Cortex of kidney (tissue), 1 donor: ENCODE data around the gene ERFE.
"Not testable (repeated sequence)": the region's sequence is repeated elsewhere in the genome, so short reads cannot be mapped to it uniquely, and the experiment has no call there.

ENCODE experiments used
- DNase-seq: peaks from one replicate; lab custom pipeline; 2025; lab: John Stamatoyannopoulos, UW

ERFE gene, protein sequence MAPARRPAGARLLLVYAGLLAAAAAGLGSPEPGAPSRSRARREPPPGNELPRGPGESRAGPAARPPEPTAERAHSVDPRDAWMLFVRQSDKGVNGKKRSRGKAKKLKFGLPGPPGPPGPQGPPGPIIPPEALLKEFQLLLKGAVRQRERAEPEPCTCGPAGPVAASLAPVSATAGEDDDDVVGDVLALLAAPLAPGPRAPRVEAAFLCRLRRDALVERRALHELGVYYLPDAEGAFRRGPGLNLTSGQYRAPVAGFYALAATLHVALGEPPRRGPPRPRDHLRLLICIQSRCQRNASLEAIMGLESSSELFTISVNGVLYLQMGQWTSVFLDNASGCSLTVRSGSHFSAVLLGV

DNA sequence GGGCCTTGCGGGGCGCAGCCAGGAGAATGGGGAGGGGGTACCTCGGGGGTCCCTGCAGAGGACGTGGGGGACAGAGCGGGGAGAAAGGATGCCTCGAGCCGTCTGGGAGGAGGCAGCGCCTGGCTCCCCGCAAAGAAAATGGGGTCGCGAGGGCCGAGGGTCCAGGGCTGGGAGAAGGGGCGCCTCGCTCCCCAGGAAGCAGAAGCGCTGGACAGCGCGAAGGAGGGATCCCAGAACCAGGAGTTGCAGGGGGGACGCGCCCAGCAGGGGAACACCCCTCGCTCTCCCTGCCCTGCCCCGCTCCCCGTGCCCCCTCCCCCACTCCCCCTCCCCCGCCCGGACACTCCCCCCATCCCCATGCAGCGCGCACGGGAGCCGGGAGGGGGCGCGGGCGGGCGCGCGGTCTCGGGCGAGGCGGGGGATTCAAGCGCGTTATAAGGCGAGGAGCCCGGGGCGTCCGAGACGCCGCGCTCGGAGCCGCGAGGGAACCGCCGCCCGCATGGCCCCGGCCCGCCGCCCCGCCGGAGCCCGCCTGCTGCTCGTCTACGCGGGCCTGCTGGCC, at the start of gene ERFE:
ERFE (plus strand) TSS at position 462 of the 562 bp plus-strand sequence; CDS start at position 500, 38 bp downstream.
- DNase-seq, result no peak

DNA sequence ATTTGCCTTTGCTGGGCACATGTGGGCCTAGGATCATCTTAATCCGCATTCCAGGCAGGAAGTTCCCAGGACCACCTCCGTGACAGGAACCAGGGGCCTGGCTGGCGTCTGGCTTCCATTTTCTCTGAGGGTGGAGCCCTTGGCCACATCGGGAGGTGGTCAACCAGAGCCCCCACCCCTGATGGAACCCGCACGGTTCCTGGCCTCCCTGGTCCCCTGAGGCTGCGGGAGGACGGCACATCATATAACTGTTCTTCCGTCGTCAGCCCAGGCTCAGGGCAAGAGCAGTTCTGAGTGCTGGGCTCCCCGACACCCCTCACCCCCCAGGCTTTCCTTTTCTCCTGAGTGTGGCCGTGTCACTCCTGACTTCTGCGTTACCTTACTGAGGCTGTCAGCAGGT, 45.2 kb upstream of the ERFE start:
- DNase-seq, result no peak

DNA sequence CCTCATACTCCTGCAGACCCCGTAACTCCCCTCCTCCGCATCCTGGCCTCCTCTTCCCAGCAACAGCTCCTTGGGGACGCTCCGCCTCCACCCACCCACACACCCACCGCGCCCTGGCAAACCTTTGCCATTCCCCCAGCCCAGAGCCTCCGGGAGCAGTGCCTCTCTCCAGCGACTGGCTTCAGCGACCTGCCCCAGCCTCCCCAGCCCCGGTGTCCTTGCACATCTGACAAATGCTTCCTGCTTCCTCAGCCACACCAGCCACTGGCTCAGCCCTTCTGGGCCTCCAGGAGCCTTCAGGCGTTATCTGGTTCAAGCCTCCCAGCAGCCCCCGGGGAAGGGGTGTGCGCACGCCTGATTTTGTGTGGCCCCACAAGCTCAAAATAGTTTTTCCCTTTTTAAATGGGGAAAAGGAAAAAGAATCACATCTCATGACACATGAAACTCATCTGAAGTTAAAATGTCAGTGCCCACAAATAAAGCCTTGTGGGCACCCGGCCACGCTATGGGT, 44.4 kb upstream of the ERFE start:
- DNase-seq, result no peak

DNA sequence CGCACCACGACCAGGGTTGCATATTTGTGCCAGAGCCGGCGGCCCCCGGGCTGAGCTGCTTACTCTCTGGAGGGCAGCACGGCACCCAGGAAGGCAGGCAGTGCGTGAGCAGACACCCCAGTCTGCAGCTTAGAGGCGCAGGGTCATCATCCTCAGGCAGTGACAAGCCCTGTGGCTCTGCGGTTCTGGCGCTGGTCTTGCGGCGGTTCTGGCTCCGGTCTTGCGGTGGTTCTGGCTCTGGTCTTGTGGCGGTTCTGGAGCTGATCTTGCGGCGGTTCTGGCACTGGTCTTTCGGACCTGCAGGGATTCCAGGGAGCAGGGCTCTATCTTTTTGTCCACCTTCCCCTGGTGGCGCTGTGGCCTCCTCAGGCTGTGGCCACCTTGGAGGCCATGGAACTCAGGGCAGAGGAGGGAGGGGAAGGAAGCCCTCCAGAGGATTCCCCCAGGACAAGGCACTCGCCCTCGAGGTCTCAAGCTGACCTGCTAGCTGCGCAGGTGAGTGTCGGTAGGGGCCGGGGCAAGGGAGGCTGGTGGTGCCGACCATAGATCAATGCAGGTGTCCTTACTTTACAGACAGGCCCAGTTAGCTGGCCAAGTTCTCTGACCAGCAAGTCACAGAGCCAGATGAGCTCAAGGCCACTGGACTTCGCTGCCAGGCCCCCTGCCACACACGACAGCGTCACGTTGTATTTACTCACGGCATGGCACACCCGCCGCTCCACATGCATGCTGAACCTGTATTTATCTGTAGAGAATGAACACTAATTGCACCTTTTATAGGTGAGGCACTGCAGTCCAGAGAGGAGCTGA, 43.7 kb upstream of the ERFE start:
- no peak for DNase-seq

DNA sequence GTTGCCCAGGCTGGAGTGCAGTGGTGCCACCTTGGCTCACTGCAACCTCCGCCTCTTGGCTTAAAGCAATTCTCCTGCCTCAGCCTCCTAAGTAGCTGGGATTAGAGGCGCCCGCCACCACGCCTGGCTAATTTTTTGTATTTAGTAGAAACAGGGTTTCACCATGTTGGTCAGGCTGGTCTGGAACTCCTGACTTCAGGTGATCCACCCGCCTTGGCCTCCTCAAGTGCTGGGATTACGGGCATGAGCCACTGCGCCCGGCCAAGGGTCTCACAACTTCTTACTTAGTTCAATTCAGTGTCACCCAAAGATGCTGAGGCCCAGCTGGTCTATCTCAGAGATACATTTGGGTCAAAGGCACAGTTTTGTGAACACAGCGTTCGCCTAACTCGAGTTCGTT, 43.1 kb upstream of the ERFE start:
- not testable (repeated sequence) for DNase-seq

DNA sequence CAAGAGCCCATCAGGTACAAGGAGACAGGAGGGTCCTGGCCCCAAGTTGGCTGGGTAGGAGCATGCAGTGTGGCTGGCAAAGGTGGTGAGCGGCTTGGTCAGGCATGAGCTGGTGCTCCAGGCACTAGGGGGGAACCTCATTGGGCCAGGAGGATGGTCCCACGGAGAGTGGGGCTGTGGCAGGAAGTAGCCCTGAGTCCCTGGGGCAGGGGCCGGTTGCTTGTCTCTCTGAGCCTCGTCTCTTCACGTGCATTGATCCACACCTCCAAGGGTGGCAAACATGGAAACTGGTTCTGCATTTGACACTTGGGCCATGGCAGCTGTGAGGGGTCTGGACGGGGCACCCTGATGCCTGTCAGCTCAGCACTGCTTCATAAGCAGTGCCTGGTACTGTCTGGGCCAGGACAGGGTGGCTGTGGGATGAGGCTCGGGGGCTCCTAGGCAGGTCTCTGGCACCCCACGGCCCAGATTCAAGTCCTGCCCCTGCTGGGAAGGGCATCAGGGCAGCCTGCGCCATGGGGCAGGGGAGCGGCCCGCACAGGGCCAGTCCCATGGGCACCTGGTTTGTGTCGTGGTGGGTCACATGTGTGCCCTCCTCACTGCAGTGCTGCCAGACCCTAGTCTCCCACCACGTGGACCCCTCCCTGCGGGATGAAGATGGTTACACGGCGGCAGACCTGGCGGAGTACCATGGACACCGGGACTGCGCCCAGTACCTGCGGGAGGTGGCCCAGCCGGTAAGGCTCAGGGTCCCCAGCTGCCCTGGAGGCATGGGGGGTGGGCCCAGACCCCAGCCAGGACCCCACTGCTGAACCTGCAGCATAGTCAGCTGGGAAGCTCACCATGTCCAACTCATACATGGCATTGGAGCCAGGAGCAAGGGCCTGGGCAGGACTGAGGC, 42.2 kb upstream of the ERFE start:
- no peak for DNase-seq

DNA sequence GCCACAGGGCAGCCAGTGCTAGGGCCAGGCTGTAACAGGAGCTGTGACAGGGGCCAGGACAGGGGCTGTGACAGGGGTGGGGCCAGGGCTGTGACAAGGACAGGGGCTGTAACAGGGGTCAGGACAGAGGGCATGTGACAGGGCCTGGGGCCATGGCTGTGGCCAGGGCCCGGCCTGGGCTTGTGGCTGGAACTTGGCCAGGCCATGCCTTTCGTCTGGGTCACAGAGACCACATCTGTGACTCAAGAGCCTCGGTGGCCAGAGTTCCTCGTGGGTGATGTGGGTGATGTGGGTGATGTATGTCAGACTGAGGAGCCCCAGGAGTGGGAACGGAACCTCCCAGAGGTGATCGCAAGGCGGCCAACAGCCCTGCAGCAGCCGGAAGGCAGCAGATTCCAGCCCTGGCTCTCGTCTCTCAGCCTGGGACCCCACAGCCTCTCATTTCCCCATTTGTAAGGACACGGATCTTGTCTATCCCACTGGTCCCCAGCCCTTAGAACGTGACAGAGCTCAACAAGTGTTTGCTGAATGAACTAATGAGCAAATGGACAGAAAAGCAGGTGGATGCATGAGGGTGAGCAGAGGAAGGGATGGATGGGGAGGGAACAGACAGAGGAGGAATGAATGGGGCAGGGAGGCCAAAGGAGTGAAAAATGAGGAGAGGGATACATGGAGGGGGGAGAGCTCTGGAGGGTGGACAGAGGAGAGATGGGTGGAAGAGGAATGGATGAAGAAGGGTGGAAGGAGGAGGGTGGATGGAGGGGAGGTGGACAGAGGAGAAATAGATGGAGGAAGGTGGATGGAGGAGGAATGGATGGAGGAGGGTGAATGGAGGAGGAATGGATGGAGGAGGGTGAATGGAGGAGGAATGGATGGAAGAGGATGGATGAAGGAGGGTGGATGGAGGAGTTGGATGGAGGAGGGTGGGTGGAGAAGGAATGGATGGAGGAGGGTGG, 41.3 kb upstream of the ERFE start:
- DNase-seq, result no peak

DNA sequence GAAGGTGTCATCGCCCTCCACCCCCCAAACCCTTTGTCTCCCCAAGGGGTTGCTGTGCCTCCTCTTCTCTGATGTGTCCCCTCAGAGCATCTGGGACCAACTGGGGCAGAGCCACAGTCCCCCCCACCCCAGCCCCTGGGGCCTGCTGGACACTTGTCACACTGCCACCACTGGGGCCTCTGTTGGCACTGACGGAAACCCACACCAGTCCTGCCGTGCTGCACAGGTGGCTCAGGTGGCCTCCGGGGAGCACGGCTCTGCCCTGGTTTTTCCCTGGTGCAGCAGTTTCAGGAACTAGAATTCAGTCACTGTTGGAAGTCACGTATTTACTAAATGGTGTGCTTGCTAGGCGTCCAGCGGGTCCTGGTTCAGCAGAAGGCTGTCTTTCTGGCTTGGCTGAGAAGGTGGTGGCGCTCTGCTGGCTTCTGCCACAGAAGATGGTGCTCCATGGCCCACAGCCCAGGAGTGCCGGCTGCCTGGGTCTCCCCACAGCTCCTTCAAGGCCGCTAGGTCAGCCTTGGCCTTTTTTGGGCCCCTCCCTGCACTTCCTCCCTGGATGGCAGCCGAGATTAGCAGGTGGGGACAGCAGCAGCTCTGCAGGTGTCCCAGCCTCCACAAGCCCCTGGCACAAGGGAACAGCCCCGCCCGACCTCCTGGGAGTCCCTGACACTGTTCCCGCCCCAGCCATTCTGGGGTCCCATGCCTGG, 38.9 kb upstream of the ERFE start:
- DNase-seq, result no peak

DNA sequence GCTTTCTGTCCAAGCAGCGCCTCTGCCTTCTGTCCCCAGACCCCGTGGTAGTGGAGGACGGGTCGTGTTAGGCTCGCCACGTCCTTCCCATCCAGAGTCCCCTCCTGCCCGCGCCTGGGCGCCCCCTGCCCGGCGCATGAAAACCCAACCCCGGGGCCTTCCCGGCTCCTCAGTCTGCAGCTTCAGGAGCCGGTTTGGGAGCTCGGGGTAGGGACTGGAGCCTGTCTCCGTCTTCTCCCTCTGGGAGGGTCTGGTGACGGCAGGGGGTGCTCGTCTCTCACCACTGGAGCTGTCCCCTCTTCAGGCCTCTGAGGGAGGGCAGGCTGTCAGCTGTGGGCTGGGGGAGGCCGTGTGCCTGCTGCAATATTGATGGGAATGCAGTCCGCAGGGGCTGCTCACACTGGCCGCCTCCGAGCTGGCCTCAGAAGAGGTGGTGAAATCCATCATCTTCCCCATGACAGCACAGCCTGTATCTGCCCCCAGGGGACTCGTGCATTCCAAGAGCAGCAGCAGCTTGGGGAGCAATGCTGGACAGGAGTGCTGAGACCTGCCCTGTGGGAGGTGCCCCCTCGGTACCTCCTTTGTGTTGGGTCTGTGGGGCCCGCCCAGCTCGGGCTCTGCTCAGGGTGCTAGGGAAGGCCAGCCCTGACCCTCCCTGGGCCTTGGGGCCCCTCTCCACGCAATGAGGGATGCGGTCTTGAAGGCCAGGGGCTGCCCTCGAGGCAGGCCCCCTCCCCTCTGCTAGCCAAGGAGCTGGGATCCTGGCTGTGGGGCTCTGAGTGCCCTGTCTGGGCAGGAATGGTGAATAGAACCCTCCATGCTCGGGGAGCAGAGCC, 38.1 kb upstream of the ERFE start:
- no peak for DNase-seq

DNA sequence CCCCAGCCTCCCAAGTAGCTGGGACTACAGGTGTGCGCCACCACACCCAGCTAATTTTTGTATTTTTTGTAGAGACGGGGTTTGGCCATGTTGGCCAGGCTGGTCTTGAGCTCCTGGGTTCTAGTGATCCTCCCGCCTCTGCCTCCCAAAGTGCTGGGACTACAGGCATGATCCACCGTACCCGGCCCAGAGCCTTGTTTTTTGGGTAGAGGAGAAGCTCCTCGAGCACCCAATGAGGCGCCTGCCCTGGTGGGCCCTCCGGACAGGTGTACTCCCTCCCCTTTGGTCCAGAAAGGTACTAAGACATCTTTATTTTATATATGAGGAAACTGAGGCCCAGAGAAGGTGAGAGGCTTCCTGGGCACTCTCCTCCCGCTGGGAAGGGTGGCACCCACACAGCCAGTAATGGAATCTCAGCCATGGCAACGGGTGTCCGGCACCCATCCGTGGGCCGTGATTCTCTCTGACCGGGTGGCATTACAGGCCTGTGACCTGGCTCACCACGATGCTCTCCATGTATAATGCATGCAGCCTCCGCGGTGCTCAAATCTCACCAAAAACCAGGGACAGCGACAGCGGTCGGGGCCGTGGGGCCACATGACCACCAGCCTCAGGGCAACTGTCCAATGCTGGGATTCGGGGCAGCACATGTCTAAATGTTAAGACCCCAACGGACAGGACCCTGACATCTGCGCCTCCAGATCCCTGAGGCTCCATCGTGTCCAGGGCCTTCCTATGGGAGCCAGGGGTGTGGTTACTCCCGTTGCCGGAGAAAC, 37.1 kb upstream of the ERFE start:
- no peak for DNase-seq

DNA sequence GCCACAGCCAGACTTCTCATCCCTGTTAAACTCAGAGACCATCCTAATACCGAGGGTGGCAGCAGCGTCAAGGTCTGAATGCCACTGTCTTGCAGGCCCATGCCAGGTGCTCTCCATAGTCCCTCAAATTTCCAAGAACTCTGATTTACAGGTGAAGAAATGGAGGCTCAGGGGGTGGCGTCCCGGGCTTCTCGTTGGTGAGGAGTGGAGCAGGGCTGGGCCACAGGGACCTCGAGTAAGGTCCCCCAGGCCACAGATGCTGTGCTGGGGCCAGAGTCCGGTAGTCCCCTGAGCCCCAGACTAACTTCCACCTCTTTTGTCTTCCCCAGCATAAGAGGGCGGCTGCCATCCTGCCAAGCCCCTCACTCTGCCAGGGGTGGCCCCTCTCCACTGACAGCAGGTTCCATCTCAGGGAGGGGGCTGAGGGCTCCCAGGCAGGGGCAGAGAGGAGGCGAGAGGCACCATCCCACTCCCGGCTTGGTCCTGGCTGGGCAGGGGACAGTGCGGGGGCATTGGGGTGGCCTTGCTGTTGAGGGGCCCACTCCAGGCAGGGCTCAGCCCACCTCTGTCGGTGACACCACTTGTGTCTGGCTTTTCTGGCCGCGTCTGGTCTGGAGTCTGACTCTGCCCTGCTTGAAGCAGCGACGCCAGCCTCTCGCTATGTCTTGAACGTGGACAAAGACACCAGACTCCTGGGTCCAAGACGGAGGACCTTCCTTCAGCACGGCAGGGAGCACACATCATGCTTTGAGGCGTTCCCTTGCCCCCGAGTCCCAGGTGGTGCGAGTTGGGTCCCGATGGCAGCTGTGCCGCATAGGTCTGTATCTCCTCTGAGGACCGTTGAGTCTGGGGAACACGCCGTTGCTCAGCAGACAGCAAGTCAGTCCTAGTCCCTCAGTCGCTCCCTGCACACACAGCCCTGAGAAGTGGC, 36.2 kb upstream of the ERFE start:
- no peak for DNase-seq

DNA sequence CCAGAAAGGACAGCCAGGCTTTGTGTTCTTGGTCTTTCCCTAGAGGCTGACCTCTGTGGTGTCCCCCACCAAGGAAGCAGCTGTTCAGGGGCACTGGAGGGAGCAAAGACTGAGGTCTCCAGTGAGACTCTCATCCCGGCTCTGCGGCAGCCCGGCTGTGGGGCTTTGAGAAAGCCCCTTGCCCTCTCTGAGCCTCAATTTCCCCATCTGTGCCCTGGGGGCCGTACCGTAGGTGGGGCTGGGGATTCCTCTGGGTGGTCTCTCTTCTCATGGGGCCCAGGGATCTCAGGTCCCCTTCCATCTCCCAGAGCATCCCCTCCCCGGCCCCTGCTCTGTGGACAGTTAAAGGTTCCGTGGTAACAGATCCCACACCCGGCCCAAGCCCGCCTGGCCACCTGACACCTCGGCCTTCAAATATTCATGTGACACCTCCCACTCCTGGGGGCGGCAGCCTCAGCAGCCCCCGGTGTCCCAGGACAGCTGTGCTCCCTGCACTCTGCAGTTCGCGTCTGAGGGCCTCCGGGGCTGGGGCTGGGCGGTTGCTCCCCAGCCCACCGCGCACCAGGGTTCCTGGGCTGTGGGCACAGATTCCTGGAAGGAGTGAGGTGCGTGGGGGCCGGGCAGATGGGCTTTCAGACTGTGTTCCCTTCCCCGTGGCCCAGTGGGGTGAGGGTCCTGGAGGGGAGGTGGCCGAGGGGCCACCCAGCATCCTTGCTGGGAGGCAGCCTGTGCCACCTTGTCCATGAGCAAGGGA, 35.4 kb upstream of the ERFE start:
- DNase-seq, result no peak

DNA sequence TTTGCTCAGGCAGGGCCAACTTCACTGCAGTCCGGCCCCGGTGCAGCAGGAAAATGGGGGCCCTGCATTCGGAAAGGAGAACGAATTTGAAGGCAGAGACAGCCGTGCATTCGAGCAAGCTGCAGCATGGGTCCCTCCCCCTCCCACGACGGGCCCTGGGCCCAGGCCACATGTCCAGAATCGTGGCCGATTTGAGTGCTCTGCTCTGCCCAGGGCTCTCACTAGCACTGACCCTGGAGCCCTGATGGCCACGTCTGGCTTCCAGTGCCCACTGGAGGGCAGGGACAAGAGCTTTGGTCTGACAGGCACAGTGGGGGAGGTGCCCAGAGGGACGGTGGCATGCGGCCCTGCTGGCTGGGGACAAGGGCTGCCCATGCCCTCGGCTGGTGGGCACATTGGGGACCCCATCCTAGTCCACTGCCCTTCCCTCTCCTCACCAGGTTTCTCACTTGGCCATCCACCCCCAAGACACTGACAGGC, 34.7 kb upstream of the ERFE start:
- DNase-seq, result no peak

DNA sequence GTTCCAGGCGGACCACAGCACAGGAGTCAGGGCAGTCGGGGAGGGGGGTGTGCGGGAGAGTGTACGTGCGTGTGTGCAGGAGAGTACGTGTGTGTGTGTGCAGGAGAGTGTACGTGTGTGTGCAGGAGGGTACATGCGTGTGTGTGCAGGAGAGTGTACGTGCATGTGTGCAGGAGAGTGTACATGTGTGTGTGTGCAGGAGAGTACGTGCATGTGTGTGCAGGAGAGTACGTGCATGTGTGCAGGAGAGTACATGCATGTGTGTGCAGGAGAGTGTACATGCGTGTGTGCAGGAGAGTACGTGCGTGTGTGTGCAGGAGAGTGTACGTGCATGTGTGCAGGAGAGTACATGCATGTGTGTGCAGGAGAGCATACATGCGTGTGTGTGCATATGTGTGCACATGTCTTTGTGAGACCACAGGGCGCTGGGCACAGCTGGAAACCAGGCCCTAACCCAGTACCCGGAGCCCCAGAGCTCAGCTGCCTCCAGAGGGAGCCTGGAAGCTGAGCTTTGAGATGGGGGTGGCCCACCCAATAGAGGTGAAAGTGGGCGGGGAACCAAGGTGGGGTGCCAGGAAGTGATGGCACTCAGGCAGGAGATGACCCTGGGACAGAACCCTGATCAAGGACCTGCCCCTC, 34.2 kb upstream of the ERFE start:
- DNase-seq, result no peak

DNA sequence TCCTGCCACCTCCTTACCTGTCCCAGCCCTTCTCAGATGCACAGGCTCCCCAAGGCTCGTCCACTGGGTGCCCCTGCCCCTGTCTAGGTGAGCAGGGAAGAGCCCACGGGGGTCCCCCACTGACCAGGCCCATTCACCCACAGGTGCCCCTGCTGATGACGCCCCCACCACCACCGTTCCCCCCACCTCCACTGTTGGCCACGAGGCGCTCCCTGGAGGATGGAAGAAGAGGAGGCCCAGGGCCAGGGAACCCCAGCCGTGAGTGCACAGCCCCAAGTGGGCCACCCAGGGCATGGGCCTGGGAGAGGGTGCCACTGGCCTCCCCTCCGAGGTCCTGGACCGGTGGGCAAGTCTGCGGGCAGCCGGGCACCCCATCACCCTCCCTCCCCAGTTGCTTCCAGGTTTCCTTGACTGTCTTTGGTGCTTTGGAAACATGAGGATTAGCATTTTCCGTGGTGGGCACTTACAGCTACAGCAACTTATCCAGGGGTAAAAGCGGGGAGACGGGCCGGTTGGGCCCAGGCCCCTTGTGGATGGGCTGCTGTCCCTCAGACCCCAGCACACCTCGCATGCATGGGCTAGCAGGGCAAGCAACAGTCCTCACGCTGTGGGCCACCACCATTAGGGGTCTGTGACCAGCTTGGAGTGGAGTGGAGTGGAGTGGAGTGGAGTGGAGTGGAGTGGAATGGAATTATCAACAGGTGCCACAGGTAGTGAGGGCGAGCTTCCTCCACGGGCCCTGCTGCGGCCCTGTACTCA, 33.5 kb upstream of the ERFE start:
- DNase-seq, result no peak
